ENCODE results near the gene TRERF1.

The TRERF1 gene

DNA sequence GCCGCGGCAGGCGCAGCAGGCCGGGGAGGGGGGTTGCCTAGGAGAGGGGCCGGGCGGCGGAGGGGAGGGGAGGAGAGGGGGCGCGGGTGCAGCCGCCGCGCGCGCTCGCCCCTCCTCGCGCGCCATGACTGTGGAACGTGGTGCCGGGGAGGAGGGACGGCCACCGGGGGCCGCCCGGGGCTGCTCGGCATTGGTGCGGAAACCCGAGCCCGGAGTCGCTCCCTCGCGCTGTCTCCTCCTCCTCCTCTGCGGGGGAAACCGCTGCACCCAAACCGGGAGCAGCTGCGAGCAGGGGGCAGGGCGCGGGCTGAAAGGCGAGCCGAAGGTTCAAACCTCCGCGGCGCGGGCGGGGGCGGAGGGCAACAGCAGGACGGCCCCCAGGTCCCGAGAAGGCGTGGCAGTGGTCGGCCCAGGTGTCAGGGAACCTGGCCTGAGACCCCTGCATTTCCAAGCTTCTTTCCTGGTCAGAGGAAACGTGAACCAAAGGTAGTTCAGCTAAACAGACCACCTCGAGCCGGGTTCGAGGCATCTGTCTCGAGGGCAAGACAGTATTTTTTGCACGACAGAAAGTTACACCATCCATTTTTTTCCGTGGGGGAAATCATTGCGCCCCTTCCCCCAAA, 1.4 kb upstream of the TRERF1 start:
- Histone ChIP-seq H3F3A (ENCODE audit: insufficient read depth) (peaks cover 18% of the 10 kb centered on the region; the same call in 1 of the 2 replicates), H3K27me3 (ENCODE audit: low read length) (no peaks in the 10 kb centered on the region), H3K36me3 (ENCODE audit: low read length) (no peaks in the 10 kb centered on the region), H2AFZ (ENCODE audit: low read depth, low read length, severe bottlenecking) (peak overlapping the region; percentile 92), H3K4me3 (ENCODE audit: insufficient read depth, low read length, poor library complexity, severe bottlenecking) (peak overlapping the region; percentile 67), H3K27ac (ENCODE audit: low read depth, low read length) (peak overlapping the region; percentile 44; the same call in 1 of the 2 replicates), H3K9me2 (replicated peaks; ENCODE audit: insufficient read depth, low read length) (no peaks in the 10 kb centered on the region), H3K79me2 (ENCODE audit: insufficient read depth, low read length) (no peaks in the 10 kb centered on the region), H3K4me2 (ENCODE audit: low read depth, low read length, poor library complexity, severe bottlenecking) (peak overlapping the region; percentile 94), H4K20me1 (ENCODE audit: low read depth, low read length) (no peaks in the 10 kb centered on the region), H3K9ac (ENCODE audit: low read length) (peak overlapping the region; percentile 78), H3K9me3 (ENCODE audit: insufficient read depth, low read length) (no peaks in the 10 kb centered on the region)
- TF ChIP-seq, protein P1, sequence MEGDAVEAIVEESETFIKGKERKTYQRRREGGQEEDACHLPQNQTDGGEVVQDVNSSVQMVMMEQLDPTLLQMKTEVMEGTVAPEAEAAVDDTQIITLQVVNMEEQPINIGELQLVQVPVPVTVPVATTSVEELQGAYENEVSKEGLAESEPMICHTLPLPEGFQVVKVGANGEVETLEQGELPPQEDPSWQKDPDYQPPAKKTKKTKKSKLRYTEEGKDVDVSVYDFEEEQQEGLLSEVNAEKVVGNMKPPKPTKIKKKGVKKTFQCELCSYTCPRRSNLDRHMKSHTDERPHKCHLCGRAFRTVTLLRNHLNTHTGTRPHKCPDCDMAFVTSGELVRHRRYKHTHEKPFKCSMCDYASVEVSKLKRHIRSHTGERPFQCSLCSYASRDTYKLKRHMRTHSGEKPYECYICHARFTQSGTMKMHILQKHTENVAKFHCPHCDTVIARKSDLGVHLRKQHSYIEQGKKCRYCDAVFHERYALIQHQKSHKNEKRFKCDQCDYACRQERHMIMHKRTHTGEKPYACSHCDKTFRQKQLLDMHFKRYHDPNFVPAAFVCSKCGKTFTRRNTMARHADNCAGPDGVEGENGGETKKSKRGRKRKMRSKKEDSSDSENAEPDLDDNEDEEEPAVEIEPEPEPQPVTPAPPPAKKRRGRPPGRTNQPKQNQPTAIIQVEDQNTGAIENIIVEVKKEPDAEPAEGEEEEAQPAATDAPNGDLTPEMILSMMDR (IDR thresholded peaks at IDR 0.05; ENCODE audit: insufficient read depth, low read length, poor library complexity, severe bottlenecking), result no peak
- TF ChIP-seq EZH2phosphoT487 (conservative IDR thresholded peaks at IDR 0.05; ENCODE audit: low read length), result peak; percentile 78; the same call in 1 of the 2 replicates

- Histone ChIP-seq H3K27me3 (ENCODE audit: low read length) (no peaks in the 10 kb centered on the region), H3K9me3 (ENCODE audit: insufficient read depth, low read length) (no peaks in the 10 kb centered on the region), H2AFZ (ENCODE audit: low read depth, low read length, severe bottlenecking) (peak overlapping the region; percentile 92), H4K20me1 (ENCODE audit: low read depth, low read length) (no peaks in the 10 kb centered on the region), H3K9ac (ENCODE audit: low read length) (peak overlapping the region; percentile 78), H3F3A (ENCODE audit: insufficient read depth) (peaks cover 18% of the 10 kb centered on the region; the same call in 1 of the 2 replicates), H3K79me2 (ENCODE audit: insufficient read depth, low read length) (no peaks in the 10 kb centered on the region), H3K4me2 (ENCODE audit: low read depth, low read length, poor library complexity, severe bottlenecking) (peak overlapping the region; percentile 94), H3K4me3 (ENCODE audit: insufficient read depth, low read length, poor library complexity, severe bottlenecking) (peak overlapping the region; percentile 67), H3K27ac (ENCODE audit: low read depth, low read length) (peak overlapping the region; percentile 44), H3K9me2 (replicated peaks; ENCODE audit: insufficient read depth, low read length) (no peaks in the 10 kb centered on the region), H3K36me3 (ENCODE audit: low read length) (no peaks in the 10 kb centered on the region)
- TF ChIP-seq EZH2phosphoT487 (conservative IDR thresholded peaks at IDR 0.05; ENCODE audit: low read length), result no peak
- TF ChIP-seq, protein P1 (IDR thresholded peaks at IDR 0.05; ENCODE audit: insufficient read depth, low read length, poor library complexity, severe bottlenecking), result no peak
These were observed 675 bp upstream of the TRERF1 start for GRCh38 chr6:42452171-42453030.

DNA sequence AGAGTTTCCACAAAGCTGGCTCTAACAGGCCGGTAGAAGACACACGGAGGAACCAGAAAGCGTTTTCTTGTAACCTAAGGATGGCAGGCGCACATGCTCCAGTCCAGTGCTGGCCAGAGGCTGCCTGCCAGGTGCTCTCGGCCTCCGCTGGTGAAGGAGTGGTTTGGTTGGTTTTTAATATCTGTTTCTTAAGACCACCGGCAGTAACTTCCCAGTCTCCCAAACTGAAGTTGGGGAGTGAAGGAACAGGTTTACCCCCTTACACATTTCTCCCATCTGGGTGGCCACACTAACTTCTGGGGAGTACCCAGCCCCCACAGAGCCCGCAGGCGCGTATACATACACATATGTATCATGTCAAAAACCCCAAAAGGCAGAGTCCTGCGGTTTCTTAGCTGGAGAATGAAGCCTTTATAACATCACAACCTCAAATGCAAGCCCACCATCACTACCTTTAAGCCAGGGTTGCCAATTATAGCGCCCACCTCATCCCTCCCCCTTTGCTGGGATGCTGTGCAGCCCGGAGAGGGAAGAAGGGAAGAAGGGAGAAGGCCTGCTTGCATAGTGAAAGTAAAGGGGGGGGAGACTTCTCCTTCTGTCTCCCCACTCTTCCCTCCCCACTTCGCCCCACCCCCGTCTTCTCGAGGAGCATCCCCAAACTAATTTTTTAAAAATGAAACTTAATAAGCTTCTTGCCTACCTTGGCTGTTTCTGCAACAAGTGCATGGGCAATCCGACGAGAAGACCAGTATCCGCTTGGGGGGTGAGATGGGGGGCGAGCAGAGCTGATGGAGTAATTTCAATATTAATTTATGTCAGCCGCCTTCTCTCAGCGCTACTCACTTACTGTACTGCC, 1.0 kb downstream of the TRERF1 start:
- TF ChIP-seq EZH2phosphoT487 (conservative IDR thresholded peaks at IDR 0.05; ENCODE audit: low read length), result no peak
- TF ChIP-seq, protein P1 (IDR thresholded peaks at IDR 0.05; ENCODE audit: insufficient read depth, low read length, poor library complexity, severe bottlenecking), result no peak
- Histone ChIP-seq H3K9me2 (replicated peaks; ENCODE audit: insufficient read depth, low read length) (no peaks in the 10 kb centered on the region), H3K27ac (ENCODE audit: low read depth, low read length) (no peak overlapping the region), H3K4me2 (ENCODE audit: low read depth, low read length, poor library complexity, severe bottlenecking) (peak overlapping the region; percentile 94), H3K9ac (ENCODE audit: low read length) (peak overlapping the region; percentile 78), H2AFZ (ENCODE audit: low read depth, low read length, severe bottlenecking) (peak overlapping the region; percentile 90), H3K4me3 (ENCODE audit: insufficient read depth, low read length, poor library complexity, severe bottlenecking) (peak overlapping the region; percentile 67), H4K20me1 (ENCODE audit: low read depth, low read length) (no peaks in the 10 kb centered on the region), H3K36me3 (ENCODE audit: low read length) (no peaks in the 10 kb centered on the region), H3F3A (ENCODE audit: insufficient read depth) (peaks cover 18% of the 10 kb centered on the region; the same call in 1 of the 2 replicates), H3K79me2 (ENCODE audit: insufficient read depth, low read length) (no peaks in the 10 kb centered on the region), H3K9me3 (ENCODE audit: insufficient read depth, low read length) (no peaks in the 10 kb centered on the region), H3K27me3 (ENCODE audit: low read length) (no peaks in the 10 kb centered on the region)
